Measurements from ENCODE around the gene DCBLD1. TPM values are rescaled to one million over a fixed set of nuclear protein-coding genes. Genes with fewer than 3 reads are reported as not detected.

Gene DCBLD1
- total and polyA plus RNA-seq, 2 of the 13 experiments (the other 11 are each of a cell fraction or from before 2014, with no cell fraction given) = 23.2 to 41.5 TPM

GRCh38 chr6:117477988-117478852 lies 4.3 kb upstream of the DCBLD1 start (continued):
- TF ChIP-seq PATZ1 (CRISPR knock-in tag; IDR thresholded peaks at IDR 0.05) (peak; percentile 89), BATF2 (CRISPR knock-in tag; IDR thresholded peaks at IDR 0.05) (no peak), PLSCR1 (CRISPR knock-in tag; IDR thresholded peaks at IDR 0.05; ENCODE audit: borderline replicate concordance) (no peak), IRF9 (CRISPR knock-in tag; IDR thresholded peaks at IDR 0.05; ENCODE audit: borderline replicate concordance) (no peak), JUND (CRISPR knock-in tag; IDR thresholded peaks at IDR 0.05) (no peak), NR0B2 (CRISPR knock-in tag; IDR thresholded peaks at IDR 0.05) (no peak), ZNF512 (CRISPR knock-in tag; IDR thresholded peaks at IDR 0.05) (0 out of 2 replicates have a peak, but pooled peaks have one; percentile 25), DPF2 (CRISPR knock-in tag; IDR thresholded peaks at IDR 0.05; ENCODE audit: borderline replicate concordance, low read depth) (no peak; the same call in 1 of the 2 replicates), SP2 (CRISPR knock-in tag; IDR thresholded peaks at IDR 0.05) (no peak), HNRNPUL1 (IDR thresholded peaks at IDR 0.05; ENCODE audit: low read depth, low read length) (no peak), PRMT3 (CRISPR knock-in tag; IDR thresholded peaks at IDR 0.05; ENCODE audit: borderline replicate concordance, low read depth) (no peak), ZNF784 (CRISPR knock-in tag; IDR thresholded peaks at IDR 0.05; ENCODE audit: borderline replicate concordance) (no peak), U2AF1 (optimal IDR thresholded peaks at IDR 0.05; ENCODE audit: low read depth, low read length) (no peak), ZNF430 (CRISPR knock-in tag; IDR thresholded peaks at IDR 0.05) (no peak), ZSCAN22 (CRISPR knock-in tag; IDR thresholded peaks at IDR 0.05) (no peak), ZFYVE20 (CRISPR knock-in tag; IDR thresholded peaks at IDR 0.05; ENCODE audit: borderline replicate concordance, low read depth) (no peak), SNRNP70 (IDR thresholded peaks at IDR 0.05; ENCODE audit: low read depth, low read length) (no peak), MIXL1 (CRISPR knock-in tag; IDR thresholded peaks at IDR 0.05) (peak; percentile 84; the same call in 1 of the 2 replicates), CREB3 (CRISPR knock-in tag; IDR thresholded peaks at IDR 0.05) (no peak)
